HG03442 (cell line): ENCODE measurements around the gene CATSPERZ.

Experiments
- ATAC-seq: cut with Tn5 transposase; IDR thresholded peaks from one replicate; pipeline ENCODE4 v1.9.1; 2021; ENCODE audit warnings: mild to moderate bottlenecking, moderate library complexity; ENCODE audit not compliant: unreplicated experiment

The CATSPERZ gene

GRCh38 chr11:64263947-64264317 lies 36.2 kb upstream of the CATSPERZ start:
- no peak for ATAC-seq

- ATAC-seq, result no peak
These were observed 35.7 kb upstream of the CATSPERZ start for GRCh38 chr11:64264371-64264852.

GRCh38 chr11:64265176-64266160 lies 34.7 kb upstream of the CATSPERZ start:
- ATAC-seq, result no peak

GRCh38 chr11:64266339-64266738 lies 33.8 kb upstream of the CATSPERZ start:
- no peak for ATAC-seq

GRCh38 chr11:64267207-64267945 lies 32.8 kb upstream of the CATSPERZ start:
- no peak for ATAC-seq

GRCh38 chr11:64268025-64268892 lies 31.9 kb upstream of the CATSPERZ start:
- no peak for ATAC-seq

- peak; percentile 6 for ATAC-seq
These were observed 31.1 kb upstream of the CATSPERZ start for GRCh38 chr11:64268893-64269539.

GRCh38 chr11:64269540-64270220 lies 30.5 kb upstream of the CATSPERZ start:
- peak; percentile 70 for ATAC-seq

- ATAC-seq, result no peak
These were observed 24.9 kb upstream of the CATSPERZ start for GRCh38 chr11:64275031-64275800.

- no peak for ATAC-seq
These were observed 24.3 kb upstream of the CATSPERZ start for GRCh38 chr11:64275841-64276240.

GRCh38 chr11:64276653-64277431 lies 23.3 kb upstream of the CATSPERZ start:
- no peak for ATAC-seq

GRCh38 chr11:64278576-64279190 lies 21.5 kb upstream of the CATSPERZ start:
- ATAC-seq, result no peak

GRCh38 chr11:64281957-64282770 lies 18.0 kb upstream of the CATSPERZ start:
- no peak for ATAC-seq

- no peak for ATAC-seq
These were observed 17.1 kb upstream of the CATSPERZ start for GRCh38 chr11:64283092-64283491.

GRCh38 chr11:64284048-64284961 lies 15.9 kb upstream of the CATSPERZ start, which contains the start of gene BAD:
BAD (minus strand) TSS chr11:64284665; CDS start chr11:64284368, 297 bp downstream.
- peak; percentile 55 for ATAC-seq
